T-cell (primary cell): ENCODE results near the gene RET. TPM values are rescaled to one million over a fixed set of nuclear protein-coding genes. Genes with fewer than 3 reads are reported as not detected.

Experiments
- ATAC-seq, 4 experiments: fragments of 200-7000 bp in 3 of 4; fragments of 150-1000 bp in 1 of 4; cut with Tn5 transposase; replicated peaks in 1 of 4; 1 replicate in 3 of 4; 2 replicates in 1 of 4; pipeline ENCODE4 v1.10.0; 2021; ENCODE audit warnings: moderate library complexity in 3 of 4, mild to moderate bottlenecking in 2 of 4, moderate number of reproducible peaks in 1 of 4
- CTCF ChIA-PET, 2 donors: fragments of 300-600 bp; sonication (Branson Sonifier 250); formaldehyde crosslinking; loops; one replicate each; lab custom pipeline; 2022; ENCODE audit warnings: antibody characterized with exemption in 2 of 2; lab: Charles Lee
- POLR2A ChIA-PET, 2 donors: fragments of 300-600 bp; sonication (Branson Sonifier 250); formaldehyde crosslinking; loops; one replicate each; lab custom pipeline; 2022; ENCODE audit warnings: antibody characterized with exemption in 2 of 2; lab: Charles Lee
- DNase-seq, 35 experiments: peaks; one replicate each; pipeline versions ENCODE4 v3.0.0 to v3.0.0-alpha.2; 2013 to 2023
- H3K27ac ChIP-seq: one replicate; pipeline ENCODE4 v1.5.1; 2013; ENCODE audit warnings: low read length
- H3K27me3 ChIP-seq, 2 experiments: replicated peaks in 1 of 2; 1 replicate in 1 of 2; 2 replicates in 1 of 2; pipeline versions ENCODE4 v1.6.1 to v1.7.0; 2013; ENCODE audit warnings: low read length in 1 of 2, mixed read lengths in 1 of 2; ENCODE audit not compliant: control insufficient read depth in 2 of 2, insufficient read depth in 2 of 2; ENCODE audit errors: extremely low read depth in 1 of 2
- H3K36me3 ChIP-seq, 2 donors: 1 replicate in 1 of 2; 2 replicates in 1 of 2; pipeline versions ENCODE4 v1.6.1 to v1.7.0; 2013; ENCODE audit warnings: low read length in 1 of 2; ENCODE audit not compliant: control insufficient read depth in 2 of 2, insufficient read depth in 1 of 2; ENCODE audit errors: extremely low read depth in 1 of 2
- H3K4me1 ChIP-seq, 2 experiments: 1 replicate in 1 of 2; 2 replicates in 1 of 2; pipeline versions ENCODE4 v1.6.1 to v1.7.0; 2013; ENCODE audit warnings: low read length in 2 of 2, mixed read lengths in 1 of 2; ENCODE audit not compliant: insufficient read depth in 2 of 2, control insufficient read depth in 1 of 2; ENCODE audit errors: extremely low read depth in 1 of 2
- H3K4me3 ChIP-seq, 2 donors: 1 replicate in 1 of 2; 2 replicates in 1 of 2; pipeline versions ENCODE4 v1.5.1 to v1.7.0; 2013; ENCODE audit warnings: mild to moderate bottlenecking in 2 of 2, low read length in 1 of 2, moderate library complexity in 1 of 2; ENCODE audit not compliant: control insufficient read depth in 1 of 2; ENCODE audit errors: extremely low read depth in 1 of 2
- H3K9me3 ChIP-seq: 2 replicates; pipeline ENCODE4 v1.7.0; 2013
- H3K27ac Mint-ChIP-seq, 2 donors: one replicate each; pipeline ENCODE4 v1.8.0; 2020 to 2021; ENCODE audit warnings: mild to moderate bottlenecking in 2 of 2, mixed read lengths in 2 of 2
- H3K27me3 Mint-ChIP-seq, 2 donors: one replicate each; pipeline ENCODE4 v1.8.0; 2021 to 2022; ENCODE audit warnings: mixed read lengths in 2 of 2
- H3K36me3 Mint-ChIP-seq: one replicate; pipeline ENCODE4 v1.8.0; 2021; ENCODE audit warnings: mixed read lengths
- H3K4me1 Mint-ChIP-seq, 3 donors: one replicate each; pipeline ENCODE4 v1.8.0; 2020 to 2022; ENCODE audit warnings: mixed read lengths in 3 of 3, mild to moderate bottlenecking in 1 of 3
- H3K4me3 Mint-ChIP-seq, 3 donors: one replicate each; pipeline ENCODE4 v1.8.0; 2020 to 2022; ENCODE audit warnings: mild to moderate bottlenecking in 3 of 3, mixed read lengths in 3 of 3, moderate library complexity in 3 of 3
- H3K9me3 Mint-ChIP-seq, 3 donors: one replicate each; pipeline ENCODE4 v1.8.0; 2020 to 2022; ENCODE audit warnings: mixed read lengths in 3 of 3
- WGBS: methylation state at CpG from one replicate; pipeline ENCODE4 v1.1.5; 2013; ENCODE audit warnings: missing lambda C conversion rate; ENCODE audit not compliant: insufficient coverage; 5-methylcytosine and 5-hydroxymethylcytosine counted together
- total RNA-seq, 35 experiments: library from RNA in 6 of 35; stranded (reverse) in 6 of 35; fragments of 120-200 nt in 1 of 35; gene quantifications; one replicate each; pipeline versions ENCODE4 v1.2.1 to v1.2.4 and lab custom pipeline; 2013 to 2026

RET gene
- total RNA-seq, 5 donors from 2014 or later (not counting 1 experiment from before 2014, with no cell fraction given), result 0.13 to 0.25 (median 0.15) TPM; not detected in 2

DNA sequence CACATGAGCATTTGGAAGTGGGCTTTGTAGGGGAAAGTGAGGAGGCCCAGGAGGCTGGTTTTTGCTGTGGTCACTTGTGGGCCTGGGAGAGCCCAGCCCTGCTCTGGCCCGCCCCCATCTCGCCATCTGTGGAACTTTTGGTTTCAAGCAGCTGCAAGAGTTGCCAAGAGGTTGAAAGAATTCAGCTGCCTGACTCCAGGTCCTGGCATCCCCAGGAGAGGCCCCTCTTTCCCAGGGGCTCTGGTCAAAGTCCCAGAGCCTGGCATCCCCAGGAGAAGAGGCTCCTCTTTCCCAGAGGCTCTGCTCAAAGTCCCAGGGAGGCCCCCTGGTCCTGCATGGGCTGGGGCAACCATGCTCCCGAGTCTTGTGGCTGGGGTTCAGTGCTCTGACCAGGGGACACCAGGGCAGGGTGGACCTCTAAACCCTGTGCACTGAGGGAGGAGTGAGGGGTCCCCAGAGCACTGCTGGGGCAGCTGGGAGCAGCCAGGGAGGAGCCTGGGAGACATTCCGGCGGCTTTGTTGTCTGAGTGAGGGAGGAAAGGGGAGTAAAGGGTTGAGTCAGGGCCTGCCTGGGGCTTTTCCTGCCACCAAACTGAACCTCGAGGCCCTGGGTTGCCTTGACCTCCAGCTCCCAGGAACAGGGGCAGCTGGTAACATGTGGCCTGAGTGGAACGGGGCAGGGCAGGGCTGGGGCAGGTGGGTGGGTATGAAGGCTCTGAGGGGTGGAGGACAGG lies 33.6 kb downstream of the RET start:
- Mint-ChIP-seq H3K27me3 (no peaks in the 10 kb centered on the region), H3K36me3 (no peaks in the 10 kb centered on the region), H3K27ac (no peak overlapping the region), H3K9me3 (no peaks in the 10 kb centered on the region), H3K4me3 (no peak overlapping the region), H3K4me1 (peaks cover 0 to 4% (median 0%) of the 10 kb centered on the region in 3 donors)
- Histone ChIP-seq H3K9me3 (no peaks in the 10 kb centered on the region), H3K27ac (no peak overlapping the region), H3K4me3 (no peak overlapping the region), H3K36me3 (no peaks in the 10 kb centered on the region), H3K27me3 (peaks cover 0 to 4% of the 10 kb centered on the region in 2 experiments), H3K4me1 (peaks cover 0 to 11% of the 10 kb centered on the region in 2 experiments)
- CTCF ChIA-PET, result no interaction called here
- DNase-seq (no peak), ATAC-seq (no peak)
- POLR2A ChIA-PET, result no interaction called here
- WGBS, result 58% methylated on average over 7 of the region's 7 CpGs

DNA sequence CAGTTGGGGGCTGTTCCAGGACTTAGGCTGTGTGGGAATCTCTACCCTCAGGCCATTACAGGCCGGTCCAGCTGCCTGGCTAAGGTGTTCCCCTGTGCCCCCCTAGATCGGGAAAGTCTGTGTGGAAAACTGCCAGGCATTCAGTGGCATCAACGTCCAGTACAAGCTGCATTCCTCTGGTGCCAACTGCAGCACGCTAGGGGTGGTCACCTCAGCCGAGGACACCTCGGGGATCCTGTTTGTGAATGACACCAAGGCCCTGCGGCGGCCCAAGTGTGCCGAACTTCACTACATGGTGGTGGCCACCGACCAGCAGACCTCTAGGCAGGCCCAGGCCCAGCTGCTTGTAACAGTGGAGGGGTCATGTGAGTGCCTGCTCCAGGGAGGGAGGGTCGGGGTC lies 34.2 kb downstream of the RET start:
- ChIA-PET POLR2A (no interaction called here), CTCF (no interaction called here)
- Histone ChIP-seq H3K27ac (no peak overlapping the region), H3K27me3 (no peaks in the 10 kb centered on the region), H3K36me3 (no peaks in the 10 kb centered on the region), H3K4me1 (peaks cover 0 to 5% of the 10 kb centered on the region in 2 experiments), H3K9me3 (no peaks in the 10 kb centered on the region), H3K4me3 (no peak overlapping the region)
- DNase-seq (no peak), ATAC-seq (no peak)
- H3K4me1 Mint-ChIP-seq, result peaks cover 0 to 2% (median 0%) of the 10 kb centered on the region in 3 donors
- no peak overlapping the region for H3K4me3 Mint-ChIP-seq
- H3K27ac Mint-ChIP-seq, result no peak overlapping the region
- 81% methylated on average over 9 of the region's 11 CpGs for WGBS
- no peaks in the 10 kb centered on the region for H3K9me3 Mint-ChIP-seq
- no peaks in the 10 kb centered on the region for H3K36me3 Mint-ChIP-seq
- H3K27me3 Mint-ChIP-seq, result no peaks in the 10 kb centered on the region

DNA sequence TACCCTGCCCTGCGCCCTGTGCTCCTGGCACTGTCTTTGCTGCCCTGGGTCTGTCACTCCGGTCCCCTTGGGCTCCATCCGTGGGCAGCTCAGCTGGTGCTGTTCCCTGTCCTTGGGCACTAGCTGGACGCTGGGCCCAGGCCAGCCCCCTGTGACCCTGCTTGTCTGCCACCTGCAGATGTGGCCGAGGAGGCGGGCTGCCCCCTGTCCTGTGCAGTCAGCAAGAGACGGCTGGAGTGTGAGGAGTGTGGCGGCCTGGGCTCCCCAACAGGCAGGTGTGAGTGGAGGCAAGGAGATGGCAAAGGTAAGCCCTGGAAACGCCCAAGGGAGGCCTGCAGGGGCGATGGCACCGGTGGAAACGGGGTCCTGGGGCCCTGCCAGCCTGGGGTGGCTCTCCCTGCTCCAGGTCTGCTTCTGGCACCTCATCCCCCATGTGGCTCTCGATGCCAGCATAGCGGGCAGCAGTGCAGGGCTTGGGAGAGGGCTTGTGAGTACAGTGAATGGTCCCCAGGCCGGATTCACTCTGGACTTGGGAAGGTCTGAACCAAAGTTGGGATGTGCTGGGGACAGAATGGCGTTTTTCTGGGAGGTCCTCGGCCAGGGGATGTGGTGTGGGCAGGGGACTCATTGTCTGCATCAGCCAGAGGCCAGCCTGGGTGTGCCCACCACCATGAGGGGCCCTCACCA lies 35.2 kb downstream of the RET start:
- Mint-ChIP-seq H3K27ac (no peak overlapping the region), H3K4me1 (peaks cover 0 to 1% (median 0%) of the 10 kb centered on the region in 3 donors)
- POLR2A ChIA-PET, result no interaction called here

DNA sequence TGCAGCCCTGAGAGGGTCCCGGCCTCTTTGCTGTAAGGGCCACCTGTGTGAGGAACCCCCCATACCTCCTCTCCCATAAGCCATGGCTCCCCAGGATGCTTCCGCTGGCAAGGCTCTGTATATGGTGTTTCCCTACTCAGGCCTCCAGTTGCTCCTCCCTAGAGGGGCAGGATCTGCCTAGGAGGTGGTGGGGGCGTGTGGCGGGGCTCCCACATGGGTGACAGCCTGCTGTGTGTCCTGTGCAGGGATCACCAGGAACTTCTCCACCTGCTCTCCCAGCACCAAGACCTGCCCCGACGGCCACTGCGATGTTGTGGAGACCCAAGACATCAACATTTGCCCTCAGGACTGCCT lies 35.7 kb downstream of the RET start:
- Histone ChIP-seq H3K4me3 (no peak overlapping the region), H3K27ac (no peak overlapping the region), H3K27me3 (no peaks in the 10 kb centered on the region), H3K36me3 (no peaks in the 10 kb centered on the region), H3K4me1 (no peaks in the 10 kb centered on the region), H3K9me3 (no peaks in the 10 kb centered on the region)
- Mint-ChIP-seq H3K27me3 (no peaks in the 10 kb centered on the region), H3K27ac (no peak overlapping the region), H3K36me3 (no peaks in the 10 kb centered on the region), H3K9me3 (no peaks in the 10 kb centered on the region), H3K4me3 (no peak overlapping the region), H3K4me1 (no peaks in the 10 kb centered on the region)
- no CpG with 5 or more reads among the region's 7 CpGs for WGBS
- no peak for ATAC-seq
- no peak for DNase-seq
- ChIA-PET CTCF (no interaction called here), POLR2A (no interaction called here)

More for the DNA sequence above, 35.2 kb downstream of the RET start:
- Mint-ChIP-seq H3K27me3 (no peaks in the 10 kb centered on the region), H3K36me3 (no peaks in the 10 kb centered on the region), H3K4me3 (no peak overlapping the region), H3K9me3 (no peaks in the 10 kb centered on the region)
- 79% methylated on average over 15 of the region's 17 CpGs for WGBS
- Histone ChIP-seq H3K36me3 (no peaks in the 10 kb centered on the region), H3K27ac (no peak overlapping the region), H3K4me3 (no peak overlapping the region), H3K27me3 (no peaks in the 10 kb centered on the region), H3K4me1 (no peaks in the 10 kb centered on the region), H3K9me3 (no peaks in the 10 kb centered on the region)
- CTCF ChIA-PET, result no interaction called here
- DNase-seq (no peak), ATAC-seq (no peak)

DNA sequence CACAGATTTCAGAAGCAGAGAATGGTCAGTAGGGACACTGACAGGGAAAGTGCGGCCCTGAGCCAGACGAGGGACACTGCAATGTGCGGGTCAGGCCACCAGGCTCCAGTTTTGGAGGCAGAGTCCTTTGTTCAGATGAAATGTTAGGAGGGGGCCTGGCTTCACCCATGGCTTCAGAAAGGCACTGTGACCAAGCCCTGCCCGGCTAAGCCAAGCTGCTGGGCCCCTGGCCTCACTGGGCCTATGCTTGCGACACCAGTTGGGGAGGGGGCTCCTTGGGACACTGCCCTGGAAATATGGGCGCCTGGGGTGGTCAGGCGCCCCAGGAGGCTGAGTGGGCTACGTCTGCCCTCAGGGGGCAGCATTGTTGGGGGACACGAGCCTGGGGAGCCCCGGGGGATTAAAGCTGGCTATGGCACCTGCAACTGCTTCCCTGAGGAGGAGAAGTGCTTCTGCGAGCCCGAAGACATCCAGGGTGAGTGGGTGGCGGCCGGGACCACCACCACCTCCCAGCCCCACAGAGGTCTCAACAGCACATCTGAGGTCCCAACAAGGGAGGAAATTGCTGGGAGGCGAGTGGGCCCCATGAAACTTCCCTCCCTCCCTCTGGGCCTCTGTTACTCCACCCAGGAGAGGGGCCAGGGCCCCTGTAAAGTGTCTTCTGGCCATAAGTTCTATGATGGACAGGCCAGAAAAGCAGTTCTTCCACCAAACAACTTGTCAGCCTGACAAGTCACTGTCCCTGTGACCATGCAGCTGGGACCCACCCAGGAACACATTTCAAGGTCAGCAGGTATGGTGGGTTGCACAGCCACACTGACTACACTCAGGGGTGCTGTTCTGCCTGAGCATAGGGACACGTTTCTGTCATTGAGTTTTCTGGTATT lies 36.6 kb downstream of the RET start:
- H3K27ac Mint-ChIP-seq, result no peak overlapping the region
- H3K4me1 ChIP-seq, result no peaks in the 10 kb centered on the region
- no peaks in the 10 kb centered on the region for H3K9me3 ChIP-seq
- 78% methylated on average over 9 of the region's 16 CpGs for WGBS
- POLR2A ChIA-PET, result no interaction called here
- ATAC-seq (no peak), DNase-seq (no peak)
- CTCF ChIA-PET, result no interaction called here
- no peak overlapping the region for H3K4me3 Mint-ChIP-seq
- H3K36me3 Mint-ChIP-seq, result no peaks in the 10 kb centered on the region
- no peaks in the 10 kb centered on the region for H3K9me3 Mint-ChIP-seq
- no peaks in the 10 kb centered on the region for H3K27me3 Mint-ChIP-seq
- no peaks in the 10 kb centered on the region for H3K36me3 ChIP-seq
- H3K4me3 ChIP-seq, result no peak overlapping the region
- H3K27ac ChIP-seq, result no peak overlapping the region
- H3K4me1 Mint-ChIP-seq, result no peaks in the 10 kb centered on the region
- H3K27me3 ChIP-seq, result no peaks in the 10 kb centered on the region

DNA sequence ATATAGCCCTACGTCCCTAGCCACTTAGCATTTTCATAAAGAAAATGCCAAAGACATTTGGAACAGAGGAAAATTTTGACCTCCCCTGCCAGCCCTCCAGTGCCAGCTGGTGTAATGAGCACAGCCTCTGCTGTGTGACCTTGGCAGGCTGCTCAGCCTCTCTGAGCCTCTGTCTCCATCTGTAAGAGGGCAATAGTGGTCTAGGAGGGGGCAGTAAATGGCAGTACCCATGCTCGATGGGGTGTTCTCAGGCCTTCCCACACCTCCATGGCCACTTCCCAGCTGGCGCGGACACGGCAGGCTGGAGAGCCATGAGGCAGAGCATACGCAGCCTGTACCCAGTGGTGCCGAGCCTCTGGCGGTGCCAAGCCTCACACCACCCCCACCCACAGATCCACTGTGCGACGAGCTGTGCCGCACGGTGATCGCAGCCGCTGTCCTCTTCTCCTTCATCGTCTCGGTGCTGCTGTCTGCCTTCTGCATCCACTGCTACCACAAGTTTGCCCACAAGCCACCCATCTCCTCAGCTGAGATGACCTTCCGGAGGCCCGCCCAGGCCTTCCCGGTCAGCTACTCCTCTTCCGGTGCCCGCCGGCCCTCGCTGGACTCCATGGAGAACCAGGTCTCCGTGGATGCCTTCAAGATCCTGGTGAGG lies 37.3 kb downstream of the RET start:
- Mint-ChIP-seq H3K9me3 (no peaks in the 10 kb centered on the region), H3K36me3 (no peaks in the 10 kb centered on the region), H3K4me3 (no peak overlapping the region), H3K27me3 (no peaks in the 10 kb centered on the region), H3K27ac (no peak overlapping the region), H3K4me1 (peaks cover 0 to 3% (median 0%) of the 10 kb centered on the region in 3 donors)
- CTCF ChIA-PET, result no interaction called here
- Histone ChIP-seq H3K4me1 (no peaks in the 10 kb centered on the region), H3K9me3 (no peaks in the 10 kb centered on the region), H3K27me3 (no peaks in the 10 kb centered on the region), H3K4me3 (no peak overlapping the region), H3K27ac (no peak overlapping the region), H3K36me3 (no peaks in the 10 kb centered on the region)
- 88% methylated on average over 20 of the region's 24 CpGs for WGBS
- POLR2A ChIA-PET, result interaction anchor here in 1 of 2 donors (0.6 kb wide), 1 partner anchor 18 kb away, joined by 3 read pairs; no protein-coding TSS in a partner anchor
- no peak for ATAC-seq
- no peak for DNase-seq
